ENCODE data around the gene INKA2.
A peak's percentile ranks its signal among the peaks of the same experiment; 100 is the strongest.
"Not testable (repeated sequence)": the region's sequence is repeated elsewhere in the genome, so short reads cannot be mapped to it uniquely, and the experiment has no call there.

The INKA2 gene

DNA sequence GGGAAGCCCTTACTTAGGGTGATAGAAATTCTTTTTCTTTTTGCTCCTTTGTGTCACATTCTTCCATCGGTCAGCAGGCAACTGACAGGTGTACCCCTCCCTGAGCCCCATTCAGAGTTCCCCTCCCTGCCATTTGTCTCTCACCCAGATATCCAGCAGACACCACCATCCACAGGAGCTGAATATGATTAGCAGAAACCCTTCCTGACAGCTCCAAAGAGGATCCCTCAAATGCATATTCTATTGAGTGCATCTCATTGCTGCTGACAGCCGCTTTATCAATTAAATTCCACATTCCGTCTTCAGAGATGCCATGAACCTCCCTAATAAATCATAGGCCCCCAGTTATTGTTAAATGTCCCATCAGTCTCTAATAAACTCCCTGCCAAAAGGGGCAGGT is 10.4 kb upstream of the INKA2 start:
- DNase-seq = no peak

DNA sequence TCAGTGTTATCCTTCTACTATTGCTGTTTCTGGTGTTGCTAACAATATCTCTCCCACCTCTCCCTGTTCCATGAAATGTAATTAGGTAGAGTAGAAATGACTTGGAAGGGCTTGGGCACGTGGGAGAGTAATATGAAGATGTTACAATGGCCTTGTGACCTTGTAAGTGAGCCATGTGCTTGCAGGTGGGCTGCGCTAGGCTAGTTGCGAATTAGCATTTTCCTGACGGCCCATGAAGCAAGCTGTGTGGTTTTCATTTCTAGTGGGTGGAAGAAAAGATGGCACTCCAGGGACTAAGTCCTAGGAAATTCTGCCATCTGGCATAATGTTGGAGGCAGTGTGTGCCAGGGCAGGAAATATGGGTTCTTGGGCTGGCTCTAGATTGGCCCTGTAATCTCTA is 8.8 kb upstream of the INKA2 start:
- no peak for DNase-seq

DNA sequence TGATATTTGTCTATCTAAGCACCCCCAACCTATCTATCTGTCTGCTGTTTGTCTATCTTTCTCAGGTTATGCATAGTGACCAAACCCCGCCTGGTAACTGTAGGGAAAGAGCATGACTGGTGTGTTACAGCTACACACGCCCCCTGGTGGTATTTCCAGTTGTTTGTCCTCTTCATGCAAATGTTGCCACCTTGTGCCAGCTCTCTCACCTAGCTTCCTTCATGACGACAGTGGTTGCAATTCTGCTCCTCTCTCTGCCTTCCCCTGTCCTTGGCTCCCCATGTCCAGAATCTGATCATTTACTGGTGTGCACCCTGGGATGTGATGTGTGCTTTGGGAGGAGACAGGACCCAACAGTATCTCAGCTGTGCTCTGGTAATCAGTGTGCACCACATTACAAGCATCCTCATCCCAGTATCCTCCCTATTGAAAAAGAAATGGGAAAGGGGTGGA is 8.1 kb upstream of the INKA2 start:
- peak; percentile 86 for DNase-seq

DNA sequence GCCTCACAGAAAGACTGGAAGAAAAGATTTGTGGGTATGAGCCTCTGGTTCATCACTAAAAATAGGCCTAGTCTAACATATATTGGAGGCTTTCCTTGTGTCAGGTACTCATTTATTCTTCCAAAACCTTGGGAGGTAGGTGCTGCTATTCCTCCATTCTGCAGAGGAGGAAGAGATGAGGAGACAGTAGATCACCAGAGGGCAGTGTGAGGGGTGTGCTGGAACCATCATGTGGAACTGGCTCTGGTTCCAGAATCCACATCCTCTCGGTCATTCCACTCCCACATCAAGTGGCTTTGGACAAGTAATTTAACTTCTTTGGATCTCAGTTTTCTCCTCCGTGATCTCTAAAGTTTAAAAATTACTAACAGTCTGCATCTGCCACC is 7.4 kb upstream of the INKA2 start:
- no peak for DNase-seq

DNA sequence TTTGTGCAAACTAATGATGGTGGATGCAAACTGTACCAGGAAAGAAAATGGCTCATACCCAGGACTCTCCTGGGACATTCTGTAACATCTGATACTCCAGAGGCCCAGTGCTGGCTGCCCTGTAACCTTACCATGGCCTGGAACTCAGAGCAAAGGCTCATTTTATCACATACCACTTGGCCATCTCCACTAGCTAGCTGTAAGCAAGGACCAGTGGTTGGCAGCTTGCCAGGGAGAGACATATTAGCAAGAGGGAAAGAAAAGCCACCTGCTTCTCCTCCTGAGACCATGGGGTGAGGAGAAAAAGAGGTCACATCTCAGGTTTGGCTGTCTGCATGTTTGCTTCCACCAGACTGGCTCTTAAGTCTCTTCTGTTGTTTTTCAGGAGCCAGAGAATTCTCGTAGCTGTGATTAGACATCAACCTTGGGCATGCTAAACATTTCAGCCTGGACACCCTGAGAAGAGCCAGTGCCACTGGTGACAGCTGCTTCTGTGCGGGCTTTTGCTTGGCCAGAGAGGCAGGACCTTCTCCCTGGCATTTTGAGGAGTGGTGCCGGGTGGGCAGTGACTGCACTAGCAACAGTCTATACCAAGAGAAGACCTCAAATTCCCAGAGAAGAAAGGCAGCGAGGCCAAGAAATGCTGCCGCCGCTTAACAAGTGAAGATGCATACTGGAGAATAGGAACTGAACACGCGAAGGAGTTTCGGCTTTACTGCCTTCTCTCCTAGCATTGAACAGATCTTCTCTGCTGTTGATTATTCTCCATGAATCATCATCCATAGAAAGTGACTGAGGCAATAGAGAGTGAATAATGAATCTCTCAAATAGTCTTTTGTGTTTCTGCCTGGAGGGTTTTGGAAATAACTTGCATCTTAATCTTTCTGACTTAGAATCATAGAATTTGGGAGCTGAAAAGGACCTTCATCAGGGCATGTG is 6.7 kb upstream of the INKA2 start:
- no peak for DNase-seq

DNA sequence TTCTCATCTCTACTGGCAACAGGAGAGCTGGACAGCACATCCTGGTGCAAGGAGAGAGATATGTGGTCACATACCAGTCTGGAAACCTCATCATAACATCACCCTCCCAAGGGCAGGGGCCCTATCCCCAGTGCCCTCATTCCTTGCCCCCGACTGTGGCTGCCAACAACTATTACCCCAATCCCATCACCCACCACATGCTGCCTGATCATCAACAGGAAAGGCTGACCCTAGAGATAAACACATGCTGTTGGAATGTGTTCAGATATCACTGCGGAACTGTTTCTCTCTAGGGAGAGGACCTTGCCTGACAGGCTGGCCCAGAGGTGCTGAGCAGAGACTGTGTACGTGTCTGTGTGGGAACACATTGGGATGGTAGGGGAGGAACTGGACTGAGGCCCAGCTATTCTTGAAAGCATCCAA is 4.5 kb upstream of the INKA2 start:
- DNase-seq = no peak

DNA sequence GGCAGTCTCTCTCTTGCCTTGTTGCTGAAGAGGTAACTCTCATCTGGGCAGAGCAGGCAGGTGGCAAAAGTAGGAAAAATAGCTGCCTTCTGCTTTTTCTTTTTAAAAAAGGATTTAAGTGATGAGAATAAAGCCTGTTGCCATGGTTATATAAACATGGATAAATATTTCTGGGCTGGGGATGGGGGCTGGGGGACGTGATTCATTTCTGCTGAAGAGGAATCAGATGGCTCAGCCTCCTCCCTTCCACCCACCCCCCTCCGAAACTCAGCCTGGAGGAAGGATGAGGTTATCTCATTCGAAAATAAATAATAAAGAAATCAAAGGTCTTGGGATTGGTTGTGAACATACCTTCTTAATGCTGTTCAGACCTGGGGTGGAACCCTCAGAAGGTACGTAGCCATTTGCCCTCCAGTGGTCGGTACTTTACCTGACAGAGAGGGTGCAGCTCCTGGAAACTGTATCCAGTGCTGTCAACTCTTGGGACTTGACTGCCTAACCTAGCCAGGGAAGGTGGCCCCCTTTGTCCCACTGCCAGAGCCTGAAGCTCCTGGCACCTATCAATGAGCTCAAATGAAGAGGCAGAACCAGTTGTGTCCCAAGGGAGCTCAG is 3.8 kb upstream of the INKA2 start:
- DNase-seq = no peak

DNA sequence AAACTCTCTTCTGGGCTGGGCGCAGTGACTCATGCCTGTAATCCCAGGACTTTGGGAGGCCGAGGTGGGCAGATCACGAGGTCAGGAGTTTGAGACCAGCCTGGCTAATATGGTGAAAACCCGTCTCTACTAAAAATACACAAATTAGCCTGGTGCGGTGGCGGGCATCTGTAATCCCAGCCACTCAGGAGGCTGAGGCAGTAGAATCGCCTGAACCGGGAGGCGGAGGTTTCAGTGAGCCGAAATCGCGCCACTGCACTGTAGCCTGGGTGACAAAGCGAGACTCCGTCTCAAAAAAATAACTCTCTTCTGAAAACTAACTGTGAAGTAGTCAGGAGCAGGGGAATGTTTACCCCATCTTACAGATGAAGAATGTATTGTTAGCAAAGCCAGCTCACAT is 3.1 kb upstream of the INKA2 start:
- not testable (repeated sequence) for DNase-seq

DNA sequence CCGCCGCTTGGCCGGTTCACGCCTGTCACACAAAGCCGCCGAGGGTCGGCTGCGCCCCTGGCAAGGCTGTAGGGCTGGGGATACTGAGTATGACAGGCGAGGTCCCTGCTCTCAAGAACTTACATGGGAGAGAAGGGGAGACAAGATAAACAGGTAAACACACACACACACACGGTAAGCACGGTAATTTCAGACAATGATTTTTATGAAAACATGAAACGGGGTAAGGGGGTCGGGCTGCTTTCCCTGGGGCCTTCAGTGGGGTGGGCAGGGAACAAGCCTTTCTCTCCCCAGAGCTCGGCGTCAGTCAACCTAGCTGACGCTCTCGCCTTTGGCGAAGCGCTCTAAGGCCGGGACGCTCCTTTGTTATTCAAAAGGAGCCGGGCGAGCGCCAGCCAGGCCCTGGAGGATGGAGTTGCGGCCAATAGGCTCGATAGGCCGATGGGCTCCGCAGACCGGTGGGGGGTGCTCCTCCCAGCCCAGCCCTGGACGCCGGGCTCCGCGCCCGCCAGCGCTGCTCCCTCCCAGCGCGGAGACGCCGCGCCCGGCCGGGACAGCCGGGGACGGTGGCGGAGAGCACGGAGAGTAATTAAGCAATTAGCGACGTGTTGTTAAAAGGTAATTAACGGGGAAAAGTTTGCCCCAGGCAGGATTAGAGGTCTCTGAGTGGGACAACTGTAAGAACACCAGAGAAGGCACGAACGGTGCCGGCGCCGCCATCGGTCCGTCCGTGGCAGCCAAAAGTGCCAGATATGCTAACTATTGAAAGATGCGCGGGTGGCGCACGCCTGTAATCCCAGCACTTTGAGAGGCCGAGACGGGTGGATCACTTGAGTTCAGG is 950 bp upstream of the INKA2 start:
- DNase-seq = peak; percentile 72

DNA sequence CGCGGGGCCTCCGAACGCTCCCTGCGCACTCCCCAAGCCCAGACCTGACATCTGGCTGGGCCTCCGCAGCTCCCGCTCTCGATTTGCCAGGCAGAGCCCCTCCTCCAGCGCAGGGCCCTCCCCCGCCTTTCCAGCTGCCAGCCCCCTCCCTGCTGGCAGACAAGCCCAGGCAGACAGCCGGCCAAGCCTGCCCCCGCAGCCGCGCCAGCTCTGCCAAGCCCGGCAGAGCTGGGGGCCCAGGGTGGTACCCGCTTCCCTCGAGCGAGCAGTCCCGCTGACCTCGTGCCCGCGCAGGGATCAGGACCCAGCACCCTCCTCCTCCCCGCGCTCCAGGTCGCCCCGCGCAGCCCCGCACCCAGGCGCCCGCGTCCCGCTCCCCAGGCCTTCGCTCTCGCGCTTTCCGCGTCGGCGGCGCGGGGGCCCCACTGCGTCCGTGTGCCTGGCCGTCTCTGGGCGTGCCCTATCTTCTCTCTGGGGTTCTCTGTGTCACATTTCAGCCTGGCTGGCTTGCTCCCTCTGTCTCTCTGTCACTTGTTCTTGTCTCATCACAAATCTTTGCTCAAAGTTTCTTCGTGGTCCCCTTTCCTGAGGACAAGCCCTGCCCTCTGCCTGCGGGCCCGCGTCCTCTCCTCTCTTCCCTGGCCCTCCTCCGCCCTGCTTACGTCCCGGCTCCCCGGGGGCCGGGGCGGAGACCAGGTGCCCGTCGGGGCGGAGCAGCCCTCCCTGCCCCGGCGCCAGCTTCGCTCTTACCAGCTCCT is 580 bp downstream of the INKA2 start:
- DNase-seq = peak; percentile 89

DNA sequence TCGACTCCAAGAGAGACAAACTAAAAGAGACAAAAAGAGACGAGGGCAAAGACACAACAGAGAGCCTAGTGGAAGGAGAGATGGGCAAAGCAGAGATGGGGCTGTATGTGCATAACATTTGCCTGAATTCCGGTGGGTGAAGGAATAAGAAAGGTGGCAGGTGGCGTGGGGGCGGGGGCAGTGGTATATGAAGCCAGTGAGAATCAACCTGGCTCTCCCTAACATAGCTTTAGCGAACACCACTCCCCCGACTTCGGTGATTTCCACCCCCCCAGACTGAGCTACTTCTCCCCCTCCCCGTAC is 1.1 kb downstream of the INKA2 start:
- no peak for DNase-seq

DNA sequence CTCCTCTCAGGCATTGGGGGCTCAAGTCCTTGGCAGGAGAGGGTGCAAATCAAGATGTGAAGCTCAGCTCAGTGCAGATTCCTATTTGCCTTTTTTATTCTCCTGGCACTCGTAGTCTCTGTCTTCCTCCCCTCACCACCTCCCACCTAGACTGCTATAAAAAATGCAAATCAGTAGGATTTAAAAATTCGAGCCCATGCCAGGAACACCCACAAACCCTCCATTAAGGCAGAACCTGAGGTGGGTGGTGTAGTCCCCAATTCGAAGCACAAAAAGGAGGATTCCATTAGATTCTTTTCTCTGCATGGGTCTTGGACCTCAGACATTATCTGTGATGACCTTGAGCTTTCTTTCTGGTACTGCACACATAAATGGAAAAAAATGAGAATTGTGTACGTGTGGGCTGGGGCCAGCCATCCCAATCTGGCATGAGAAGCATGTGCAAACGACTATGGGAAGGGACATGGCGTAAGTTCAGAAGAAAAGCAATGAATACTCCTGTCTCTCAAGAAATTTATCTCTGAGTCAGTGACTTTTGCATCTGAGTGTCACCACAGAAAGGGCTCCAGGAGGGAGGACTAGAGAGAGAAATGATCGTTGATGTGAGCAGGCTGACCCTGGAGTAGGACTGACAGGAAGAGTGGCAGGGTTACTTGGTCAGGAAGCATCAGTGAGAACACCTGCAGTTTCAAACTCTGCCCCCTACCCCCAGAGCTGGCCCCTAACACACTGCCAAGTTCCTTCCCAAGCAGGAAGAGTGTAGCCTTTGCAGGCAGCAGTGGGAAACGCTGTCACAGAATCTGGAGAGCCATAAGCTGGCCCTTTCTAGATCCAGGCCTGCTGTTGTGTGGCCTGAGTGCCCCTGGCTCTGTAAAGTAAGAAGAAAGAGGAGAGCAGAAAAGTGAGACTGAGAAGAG is 1.7 kb downstream of the INKA2 start:
- no peak for DNase-seq

DNA sequence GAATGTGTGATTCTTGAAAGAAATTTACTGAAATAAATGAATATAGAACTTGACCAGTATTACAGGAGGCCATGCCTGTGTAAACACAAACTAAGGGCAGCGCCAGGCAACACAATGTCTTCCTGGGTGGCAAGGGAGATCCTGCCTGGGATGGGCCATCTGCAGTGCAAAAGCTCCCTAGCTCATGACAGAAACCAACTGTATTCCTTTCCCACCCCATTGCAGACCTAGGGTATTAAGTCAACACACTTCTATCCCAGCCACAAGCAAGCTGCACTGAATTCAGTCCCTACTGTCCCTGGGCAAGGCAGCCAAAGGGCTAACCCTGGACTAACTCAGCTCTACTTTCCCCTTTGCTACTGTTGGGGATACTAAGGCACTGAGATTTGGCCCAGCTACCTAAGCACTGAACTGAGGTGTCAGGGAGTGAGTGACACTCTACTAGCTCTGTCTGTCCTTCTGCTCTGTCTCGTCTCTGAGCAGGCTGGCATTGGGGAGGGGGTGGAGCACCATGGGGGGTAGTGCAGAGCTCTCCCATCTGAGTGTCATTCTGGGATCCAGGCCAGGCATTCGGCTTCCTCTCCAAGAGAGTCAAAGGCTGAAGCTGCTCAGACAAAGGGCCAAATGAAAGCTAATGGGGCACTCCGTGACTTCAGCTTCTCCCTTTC is 2.5 kb downstream of the INKA2 start:
- DNase-seq = peak; percentile 86

DNA sequence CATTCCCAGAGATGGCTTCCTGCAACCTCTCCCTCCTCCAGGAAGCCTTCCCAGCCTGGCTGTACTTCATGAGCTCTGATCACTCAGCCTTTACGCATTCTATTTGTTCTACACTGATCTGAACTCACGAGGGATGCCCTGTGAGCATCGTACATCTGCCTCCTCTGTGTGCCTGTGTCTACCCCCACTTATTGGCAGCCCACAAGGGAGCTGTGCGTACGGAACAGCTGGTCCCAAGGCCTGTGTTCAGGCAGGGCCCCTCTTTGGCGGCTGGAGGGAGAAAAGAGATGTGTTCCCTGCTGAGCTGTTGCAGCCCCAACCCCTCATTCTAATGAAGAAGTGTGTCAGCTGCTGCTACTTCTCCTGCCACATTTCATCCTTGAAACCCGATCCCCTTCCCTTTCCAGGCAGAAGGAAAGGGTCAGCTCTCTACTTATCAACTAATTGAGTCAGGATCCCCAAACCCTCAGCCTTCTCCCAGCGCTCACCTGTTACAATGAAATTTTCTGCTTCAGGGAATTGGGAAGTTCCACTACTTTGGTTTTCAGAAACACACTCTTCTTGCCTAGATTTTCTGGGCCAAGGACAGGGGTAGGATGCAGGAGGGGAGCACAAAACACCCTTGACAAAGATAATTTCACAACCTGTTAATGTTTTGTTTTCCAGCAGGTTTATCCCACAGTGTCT is 3.2 kb downstream of the INKA2 start:
- peak; percentile 98 for DNase-seq

DNA sequence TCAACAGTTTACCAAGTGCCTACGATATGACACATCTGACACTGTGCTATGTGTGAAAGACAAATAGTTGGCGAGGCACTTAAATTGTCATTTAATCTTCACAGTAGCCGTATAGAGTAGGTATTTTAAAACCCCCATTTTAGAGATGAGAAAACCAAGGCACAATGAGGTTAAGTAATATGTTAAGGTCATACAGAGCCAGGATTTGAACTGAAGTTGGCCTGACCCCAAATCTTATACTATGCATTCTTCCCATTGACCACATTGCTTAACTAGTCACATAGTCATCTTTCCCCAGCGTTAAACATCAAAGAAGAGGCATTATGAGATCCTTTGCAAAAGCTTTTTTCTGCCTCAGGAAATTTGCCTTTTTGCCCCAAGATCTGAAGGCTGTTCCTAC is 3.9 kb downstream of the INKA2 start:
- no peak for DNase-seq

DNA sequence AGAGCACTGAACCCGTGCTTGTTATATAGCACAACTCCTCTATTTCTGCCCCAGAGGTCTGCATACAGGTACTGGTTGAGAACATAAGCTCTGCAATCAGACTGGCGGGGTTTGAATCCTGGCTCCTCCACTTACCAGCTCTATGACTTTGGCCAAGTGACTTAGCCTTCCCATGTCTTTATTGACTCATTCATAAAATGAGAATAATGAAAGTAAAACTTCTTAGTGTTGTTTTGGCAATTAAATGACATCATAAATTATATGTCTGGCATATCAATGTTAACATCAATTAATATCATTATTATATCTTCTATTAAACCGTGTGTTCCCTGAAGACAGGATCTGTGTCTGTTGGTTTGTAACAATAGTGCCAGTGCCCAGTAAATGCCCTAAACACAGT is 4.3 kb downstream of the INKA2 start:
- DNase-seq = no peak

DNA sequence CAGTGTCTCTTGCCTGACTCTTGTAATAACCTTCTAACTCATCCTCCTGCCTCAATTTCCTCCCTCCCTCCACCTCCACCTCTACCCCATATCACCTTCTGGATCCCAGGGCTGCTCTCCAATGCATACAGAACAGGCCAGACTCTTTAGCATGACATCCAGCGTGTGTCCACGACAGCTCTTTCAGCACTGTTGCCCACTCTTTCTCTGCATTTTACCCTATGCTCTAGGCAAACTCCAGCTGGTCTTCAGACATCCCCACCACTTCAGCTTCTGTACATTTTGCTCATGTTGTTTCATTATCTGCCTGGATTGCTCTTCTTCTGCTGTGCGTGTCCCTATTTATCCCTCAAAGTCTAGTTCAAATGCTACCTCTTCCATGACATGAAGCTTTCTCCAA is 4.8 kb downstream of the INKA2 start:
- no peak for DNase-seq

DNA sequence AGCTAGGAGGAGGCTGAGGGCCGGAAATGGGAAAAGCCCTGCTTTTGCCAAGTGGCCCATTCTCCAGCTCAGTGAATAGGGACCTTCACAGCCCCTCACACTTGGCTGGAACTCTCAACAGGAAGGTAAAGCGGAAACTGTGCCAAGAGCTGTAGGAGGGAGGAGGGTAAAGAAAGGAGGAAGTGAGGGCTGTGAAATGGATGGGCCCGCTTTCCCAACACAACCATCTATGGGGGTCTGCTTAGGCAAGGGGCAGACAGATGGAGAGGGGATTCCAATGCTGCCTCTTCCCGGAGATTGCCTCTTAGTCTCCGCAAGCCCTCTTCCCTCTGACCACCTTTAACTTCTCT is 5.2 kb downstream of the INKA2 start:
- no peak for DNase-seq

DNA sequence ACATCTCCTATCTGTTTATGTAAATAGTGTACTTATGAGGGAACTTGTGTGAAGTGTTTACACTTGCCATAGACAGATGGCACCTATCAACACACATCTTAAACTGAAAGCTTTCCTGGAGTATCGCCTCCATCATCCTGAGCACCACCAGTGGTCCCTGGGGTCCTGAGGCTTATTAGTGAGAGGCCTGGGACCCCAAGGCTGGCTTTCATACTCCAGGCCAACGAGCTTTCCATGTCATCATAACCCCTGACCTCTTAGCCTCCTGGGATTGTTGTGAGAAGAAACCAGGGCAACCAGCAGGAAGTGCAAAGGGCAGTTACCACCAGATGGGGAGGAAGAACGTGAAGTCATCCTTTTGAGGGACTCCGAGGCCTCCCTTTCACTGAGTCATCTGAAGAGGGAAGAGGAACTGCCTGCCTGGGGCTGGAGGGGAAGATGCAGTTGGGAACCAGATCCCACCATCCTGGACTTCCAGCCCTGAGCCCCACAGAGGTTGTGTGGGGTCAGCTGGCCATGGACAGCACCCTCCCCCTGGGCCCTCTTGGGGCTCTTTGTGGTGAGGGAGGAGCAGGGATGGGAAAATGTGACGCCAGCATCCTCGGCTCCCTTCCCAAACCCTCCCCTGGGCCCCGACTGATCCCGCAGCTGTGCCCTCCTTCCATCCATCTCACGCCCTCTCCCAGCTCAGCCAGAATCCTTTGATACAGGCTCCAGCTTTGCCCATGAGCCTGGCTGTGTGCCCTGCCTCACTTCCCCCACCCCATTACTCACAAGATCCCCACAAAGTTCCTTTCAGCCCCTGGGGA is 5.8 kb downstream of the INKA2 start:
- no peak for DNase-seq

DNA sequence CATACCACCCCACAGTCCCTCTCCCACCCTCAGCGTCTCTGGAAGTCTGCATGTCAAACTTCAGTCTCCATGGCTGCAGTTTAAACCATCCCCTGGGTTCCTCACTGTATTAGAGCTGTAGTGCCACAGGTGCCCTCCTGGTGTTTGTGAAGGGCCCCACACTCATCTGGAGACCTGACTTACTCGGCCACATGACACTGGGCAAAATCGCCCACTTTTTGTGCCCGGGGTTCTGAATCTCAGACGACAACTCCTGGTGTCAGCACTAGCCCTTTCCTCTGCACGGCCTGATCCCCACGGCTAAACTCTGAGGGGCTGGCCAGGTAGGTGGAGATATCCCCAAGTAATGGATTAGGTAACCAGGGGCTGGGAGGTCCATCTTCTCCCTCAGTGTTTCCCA is 6.5 kb downstream of the INKA2 start:
- no peak for DNase-seq

Measured in NCI-H1694 treated with DMSO at 0.1 percent for 48 hours (cell line).